Heart left ventricle (tissue), 16 donors: ENCODE results near the gene CSTF1. TPM values are rescaled to one million over a fixed set of nuclear protein-coding genes. Genes with fewer than 3 reads are reported as not detected.

Source experiments
- ATAC-seq, 4 donors: fragments of 200-7000 bp; cut with Tn5 transposase; one replicate each; pipeline ENCODE4 v1.9.1; 2020 to 2022; ENCODE audit warnings: moderate library complexity in 4 of 4, mild to moderate bottlenecking in 3 of 4, moderate number of reproducible peaks in 1 of 4
- DNase-seq, 5 donors: peaks; one replicate each; pipeline ENCODE4 v3.0.0-alpha.2; 2020
- H3K27ac ChIP-seq, 12 donors: fragments of 200-600 bp; sonication (generic) in 4 of 12; one replicate each; pipeline versions ENCODE4 v1.5.0 to v1.8.0; 2016 to 2022; ENCODE audit warnings: mild to moderate bottlenecking in 2 of 12
- H3K27me3 ChIP-seq, 9 donors: fragments of 200-600 bp; sonication (generic) in 2 of 9; one replicate each; pipeline versions ENCODE4 v1.5.1 to v1.8.0; 2016 to 2022; ENCODE audit warnings: mild to moderate bottlenecking in 3 of 9
- H3K36me3 ChIP-seq, 9 donors: fragments of 200-600 bp; sonication (generic) in 2 of 9; one replicate each; pipeline versions ENCODE4 v1.5.0 to v1.8.0; 2018 to 2022; ENCODE audit warnings: mild to moderate bottlenecking in 2 of 9
- H3K4me1 ChIP-seq, 12 donors: fragments of 200-600 bp; sonication (generic) in 4 of 12; one replicate each; pipeline versions ENCODE4 v1.5.0 to v1.8.0; 2016 to 2022; ENCODE audit warnings: mild to moderate bottlenecking in 3 of 12
- H3K4me3 ChIP-seq, 12 donors: fragments of 200-600 bp; sonication (generic) in 4 of 12; one replicate each; pipeline versions ENCODE4 v1.5.0 to v1.8.0; 2017 to 2022; ENCODE audit warnings: mild to moderate bottlenecking in 9 of 12, moderate library complexity in 4 of 12
- H3K9me3 ChIP-seq, 12 donors: fragments of 200-600 bp; sonication (generic) in 4 of 12; one replicate each; pipeline versions ENCODE4 v1.5.0 to v1.8.0; 2016 to 2022; ENCODE audit warnings: mild to moderate bottlenecking in 1 of 12
- CTCF ChIP-seq, 12 donors: fragments of 200-600 bp; sonication (generic) in 4 of 12; IDR thresholded peaks; one replicate each; pipeline versions ENCODE4 v1.5.0 to v1.8.0; 2018 to 2022; ENCODE audit warnings: antibody characterized with exemption in 12 of 12, mild to moderate bottlenecking in 5 of 12
- POLR2A ChIP-seq, 2 donors: fragments of 450-650 bp; IDR thresholded peaks; one replicate each; pipeline ENCODE4 v1.6.1; 2017; ENCODE audit warnings: antibody characterized with exemption in 2 of 2, mild to moderate bottlenecking in 2 of 2, moderate library complexity in 2 of 2
- WGBS, 4 donors: extraction: QIAGEN DNeasy Blood & Tissue Kit in 2 of 4; methylation state at CpG; one replicate each; pipeline versions ENCODE4 v1.1.5 to v1.1.7; 2013 to 2018; 5-methylcytosine and 5-hydroxymethylcytosine counted together
- intact Hi-C, 10 donors: fragments of 100-400 bp; cut with DNase I; formaldehyde crosslinking; loops; one replicate each; pipeline versions ENCODE4 v1.11.1 to v1.14.2; 2022
- polyA plus RNA-seq, 2 donors: library from polyadenylated mRNA; stranded (reverse); fragments of 200-250 nt; gene quantifications; one replicate each; pipeline ENCODE4 v1.2.3, GENCODE V29; 2013
- total RNA-seq, 9 donors: library from RNA; depleted of rRNA in 2 of 9; stranded (reverse); fragments of >200 nt in 2 of 9; fragmentation: NEBNext Ultra II Directional in 3 of 9; extraction: Animal tissue kit (Norgen Biotek cat#: 25700) in 3 of 9; gene quantifications; one replicate each; pipeline versions ENCODE4 v1.1.0 to v1.2.4, GENCODE V29; 2016 to 2023
- donor health status: ischemic (EF 13 %, LVEDD 7.1; RV severe dilation, severe dysfunction).
- donor health status: healthy with polysubstance abuse.
- donor health status: DM: no; HTN: yes; CAD: no.
- donor health status: DM: no; HTN: no; CAD: no.
- donor health status: ischemic (EF 25% LVEDD 6.9; RV normal size, moderate dysfunction).
- donor health status: ischemic (EF 25% LVEDD 5.7; RV mildly dilated, moderate dysfunction).
- donor health status: healthy.
- donor health status: DM: yes; HTN: yes; CAD: no.
- donor health status: ischemic (EF 35%, LVEDD 5.7; RV mildly dilated, moderate dysfunction).
- donor health status: nonischemic (EF 11% LVEDD 7.7; RV severe dilation, severe dysfunction).
- donor health status: DM: yes; HTN: yes; CAD: no.
- donor health status: PGD.
- donor health status: ischemic (EF 29% LVEDD 5.4; RV normal size, mild dysfunction).
- donor health status: nonischemic (EF 23%, LVEDD 6.1; RV moderate dilation, normal function).

Gene CSTF1
- total and polyA plus RNA-seq, 11 donors = 4.2 to 27.3 (median 21.4) TPM

DNA sequence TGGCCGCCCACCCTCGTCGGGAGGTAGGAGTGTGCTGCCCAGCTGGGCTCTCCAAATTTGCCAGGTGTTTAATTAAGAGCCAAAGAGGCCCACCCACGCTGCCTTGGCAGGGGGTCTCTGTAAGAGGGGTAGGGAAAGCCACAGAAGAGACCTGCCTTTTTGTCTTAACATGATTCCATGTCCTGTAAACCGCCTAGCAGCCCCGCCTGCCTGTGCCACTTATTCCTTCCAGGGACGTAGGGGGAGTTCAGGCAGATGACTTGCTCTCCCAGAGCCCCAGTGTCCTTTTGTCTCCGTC is 31.6 kb upstream of the CSTF1 start:
- no peak for DNase-seq
- no peaks in the 10 kb centered on the region for H3K27me3 ChIP-seq
- peak overlapping the region in 3 of 12 donors; percentile 8 to 98 (median 97) for H3K4me3 ChIP-seq
- WGBS, 4 donors = 86 to 89% (median 87%) methylated on average over 8 of the region's 8 CpGs
- peak overlapping the region in 4 of 12 donors; percentile 88 to 91 (median 90) for H3K27ac ChIP-seq
- peaks cover 0 to 27% (median 15%) of the 10 kb centered on the region in 9 donors for H3K36me3 ChIP-seq
- H3K4me1 ChIP-seq = peaks cover 6 to 42% (median 30%) of the 10 kb centered on the region in 12 donors
- no peak for ATAC-seq
- intact Hi-C loops = no loop called here
- TF ChIP-seq POLR2A (IDR thresholded peaks at IDR 0.05) (no peak), CTCF (IDR thresholded peaks at IDR 0.05) (no peak)
- no peaks in the 10 kb centered on the region for H3K9me3 ChIP-seq

- no peaks in the 10 kb centered on the region for H3K27me3 ChIP-seq
- intact Hi-C loops = no loop called here
- no peak for TF ChIP-seq CTCF (IDR thresholded peaks at IDR 0.05)
- TF ChIP-seq POLR2A (IDR thresholded peaks at IDR 0.05) = no peak
- no peak overlapping the region for H3K4me3 ChIP-seq
- no peaks in the 10 kb centered on the region for H3K9me3 ChIP-seq
- H3K36me3 ChIP-seq = peaks cover 0 to 38% (median 25%) of the 10 kb centered on the region in 9 donors
- DNase-seq (no peak), ATAC-seq (no peak)
- no peak overlapping the region for H3K27ac ChIP-seq
- H3K4me1 ChIP-seq = peaks cover 6 to 42% (median 30%) of the 10 kb centered on the region in 12 donors
- WGBS, 4 donors = 80 to 94% (median 88%) methylated on average over 8 of the region's 8 CpGs
These were observed 30.5 kb upstream of the CSTF1 start for GRCh38 chr20:56361900-56362299.

GRCh38 chr20:56362833-56363413 is 29.5 kb upstream of the CSTF1 start:
- peak in 1 of 5 donors; percentile 15 for DNase-seq
- peak overlapping the region in 1 of 12 donors; percentile 6 for H3K27ac ChIP-seq
- no peaks in the 10 kb centered on the region for H3K27me3 ChIP-seq
- TF ChIP-seq CTCF (IDR thresholded peaks at IDR 0.05) (no peak), POLR2A (IDR thresholded peaks at IDR 0.05) (no peak)
- no peaks in the 10 kb centered on the region for H3K9me3 ChIP-seq
- no peak for ATAC-seq
- WGBS, 4 donors = 41 to 54% (median 50%) methylated on average over 3 to 8 of the region's 8 CpGs
- peaks cover 0 to 48% (median 35%) of the 10 kb centered on the region in 9 donors for H3K36me3 ChIP-seq
- H3K4me3 ChIP-seq = no peak overlapping the region
- intact Hi-C loops = no loop called here
- peaks cover 6 to 41% (median 30%) of the 10 kb centered on the region in 12 donors for H3K4me1 ChIP-seq

DNA sequence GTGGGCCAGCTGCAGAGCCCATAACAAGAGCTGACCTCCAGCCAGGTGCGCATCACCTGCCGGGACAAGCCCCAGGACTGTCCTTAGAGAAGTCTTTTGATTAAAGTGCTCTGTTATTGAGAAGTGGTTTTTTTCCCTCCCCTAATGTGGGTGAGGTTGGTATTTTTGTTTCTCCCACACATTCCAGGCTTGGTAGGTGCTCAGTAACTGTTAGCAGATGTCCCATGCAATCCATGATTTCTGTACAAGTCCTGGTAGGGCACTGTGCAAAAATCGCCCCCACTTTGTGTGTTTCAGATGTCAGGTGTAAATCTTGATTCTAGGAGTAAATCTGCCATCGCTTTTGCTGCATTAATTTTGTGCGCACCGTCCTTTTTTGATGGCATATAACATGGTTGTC is 29.0 kb upstream of the CSTF1 start:
- WGBS, 4 donors = 95 to 97% (median 96%) methylated on average over 6 of the region's 6 CpGs
- no peaks in the 10 kb centered on the region for H3K9me3 ChIP-seq
- no peak overlapping the region for H3K4me3 ChIP-seq
- intact Hi-C loops = no loop called here
- peaks cover 6 to 38% (median 30%) of the 10 kb centered on the region in 12 donors for H3K4me1 ChIP-seq
- peaks cover 0 to 54% (median 39%) of the 10 kb centered on the region in 9 donors for H3K36me3 ChIP-seq
- H3K27me3 ChIP-seq = no peaks in the 10 kb centered on the region
- TF ChIP-seq CTCF (IDR thresholded peaks at IDR 0.05) (no peak), POLR2A (IDR thresholded peaks at IDR 0.05) (no peak)
- no peak for ATAC-seq
- no peak overlapping the region for H3K27ac ChIP-seq
- no peak for DNase-seq
